Eye (tissue), 1 donor: Measurements from ENCODE around the gene OR2G6.

Experiments used
- DNase-seq: peaks from one replicate; pipeline ENCODE4 v3.0.0-alpha.2; 2015

Gene OR2G6

GRCh38 chr1:248576260-248576980 lies 68.5 kb downstream of the OR2G6 start:
- DNase-seq, result no peak
